SK-N-SH (cell line): ENCODE data around the gene TRMT1. TPM values are rescaled to one million over a fixed set of nuclear protein-coding genes. Genes with fewer than 3 reads are reported as not detected.

Experiments used
- CTCF ChIA-PET: fragments of 300-600, 350-600 bp; formaldehyde crosslinking; extraction: SDS; loops from one replicate; lab custom pipeline; 2021; lab: Yijun Ruan, JAX
- POLR2A ChIA-PET: fragments of 350-600 bp; sonication (Branson Sonifier 250); formaldehyde crosslinking; extraction: SDS; loops from one replicate; lab custom pipeline; 2020; ENCODE audit warnings: antibody characterized with exemption, inconsistent platforms; lab: Yijun Ruan, JAX
- DNase-seq: peaks from one replicate; pipeline ENCODE4 v3.0.0; 2012
- H2AFZ ChIP-seq: fragments of 200-600 bp; sonication (generic); 2 replicates; pipeline ENCODE4 v1.8.1; 2016; ENCODE audit warnings: antibody characterized with exemption, mild to moderate bottlenecking, low read depth
- H3F3A ChIP-seq: fragments of 200-600 bp; sonication (generic); replicated peaks from 2 replicates; pipeline ENCODE3; 2016; ENCODE audit warnings: antibody characterized with exemption, mild to moderate bottlenecking; ENCODE audit not compliant: insufficient read depth
- H3K27ac ChIP-seq, 2 experiments: fragments of 200-500 bp in 1 of 2; fragments of 200-600 bp in 1 of 2; sonication (Bioruptor generic) in 1 of 2; sonication (generic), shearing (Covaris generic) in 1 of 2; 2 replicates each; pipeline versions ENCODE4 v1.5.1 to v1.6.1; 2014 to 2016; ENCODE audit warnings: low read depth in 2 of 2, inconsistent platforms in 1 of 2, low read length in 1 of 2, mild to moderate bottlenecking in 1 of 2, mixed read lengths in 1 of 2
- H3K27me3 ChIP-seq: fragments of 200-600 bp; sonication (generic), shearing (Covaris generic); 2 replicates; pipeline ENCODE4 v1.6.1; 2016; ENCODE audit warnings: mixed run types; ENCODE audit not compliant: insufficient read depth
- H3K36me3 ChIP-seq, 2 experiments: fragments of 200-500 bp in 1 of 2; fragments of 200-600 bp in 1 of 2; sonication (Bioruptor generic) in 1 of 2; sonication (generic) in 1 of 2; replicated peaks in 1 of 2; 2 replicates each; pipeline versions ENCODE3 to v1.5.1; 2014 to 2016; ENCODE audit warnings: low read length in 1 of 2, mild to moderate bottlenecking in 1 of 2; ENCODE audit not compliant: insufficient read depth in 2 of 2, control insufficient read depth in 1 of 2
- H3K4me1 ChIP-seq, 2 experiments: fragments of 200-500 bp in 1 of 2; fragments of 200-600 bp in 1 of 2; sonication (Bioruptor generic) in 1 of 2; sonication (generic), shearing (Covaris generic) in 1 of 2; 2 replicates each; pipeline versions ENCODE4 v1.5.1 to v1.6.1; 2014 to 2016; ENCODE audit warnings: low read depth in 1 of 2, low read length in 1 of 2, mixed run types in 1 of 2; ENCODE audit not compliant: insufficient read depth in 2 of 2, control insufficient read depth in 1 of 2
- H3K4me2 ChIP-seq: fragments of 200-600 bp; sonication (generic), shearing (Covaris generic); 2 replicates; pipeline ENCODE4 v1.6.1; 2017; ENCODE audit warnings: mixed run types
- H3K4me3 ChIP-seq, 2 experiments: fragments of 200-500 bp in 1 of 2; fragments of 200-600 bp in 1 of 2; sonication (Bioruptor generic) in 1 of 2; sonication (generic), shearing (Covaris generic) in 1 of 2; 2 replicates each; pipeline versions ENCODE4 v1.5.1 to v1.8.1; 2014 to 2016; ENCODE audit warnings: low read depth in 2 of 2, inconsistent platforms in 1 of 2, low read length in 1 of 2, mild to moderate bottlenecking in 1 of 2, mixed read lengths in 1 of 2, moderate library complexity in 1 of 2
- H3K79me2 ChIP-seq: fragments of 200-600 bp; sonication (generic); 2 replicates; pipeline ENCODE4 v1.8.1; 2017; ENCODE audit warnings: mild to moderate bottlenecking; ENCODE audit not compliant: insufficient read depth
- H3K9ac ChIP-seq: fragments of 200-600 bp; sonication (generic); 2 replicates; pipeline ENCODE4 v1.6.1; 2017; ENCODE audit warnings: mixed run types
- H3K9me2 ChIP-seq: fragments of 200-600 bp; sonication (generic); 2 replicates; pipeline ENCODE4 v1.6.1; 2017; ENCODE audit warnings: mixed run types
- H3K9me3 ChIP-seq: fragments of 200-600 bp; sonication (generic); 2 replicates; pipeline ENCODE4 v1.6.1; 2017; ENCODE audit warnings: mixed run types, mild to moderate bottlenecking, moderate library complexity
- H4K20me1 ChIP-seq: fragments of 200-600 bp; sonication (generic); 2 replicates; pipeline ENCODE4 v1.6.1; 2017; ENCODE audit warnings: mild to moderate bottlenecking, mixed run types; ENCODE audit not compliant: insufficient read depth
- EP300 ChIP-seq, 2 experiments: IDR thresholded peaks; 2 replicates each; pipeline versions ENCODE4 v1.4.0 to v1.6.1; 2012; ENCODE audit warnings: borderline replicate concordance in 1 of 2, low read depth in 1 of 2, low read length in 1 of 2
- FOSL2 ChIP-seq: IDR thresholded peaks from 2 replicates; pipeline ENCODE4 v1.4.0; 2012; ENCODE audit warnings: low read depth, mild to moderate bottlenecking, moderate library complexity, borderline replicate concordance
- FOXJ3 ChIP-seq: sonication (generic); formaldehyde crosslinking; IDR thresholded peaks from 2 replicates; pipeline ENCODE4 v1.5.1; 2020; ENCODE audit warnings: mild to moderate bottlenecking, missing genetic modification reagents
- IRF3 ChIP-seq: fragments of 150-350 bp; IDR thresholded peaks from 2 replicates; pipeline ENCODE4 v1.6.1; 2016; ENCODE audit warnings: mild to moderate bottlenecking, low read depth, low read length
- MEF2A ChIP-seq: IDR thresholded peaks from 2 replicates; pipeline ENCODE4 v1.4.0; 2012; ENCODE audit warnings: low read depth, borderline replicate concordance
- NFIC ChIP-seq: IDR thresholded peaks from 2 replicates; pipeline ENCODE4 v1.4.0; 2012; ENCODE audit warnings: borderline replicate concordance
- RAD21 ChIP-seq: IDR thresholded peaks from 2 replicates; pipeline ENCODE4 v1.6.1; 2012; ENCODE audit warnings: mild to moderate bottlenecking, low read length
- RFX5 ChIP-seq: IDR thresholded peaks from 2 replicates; pipeline ENCODE4 v1.6.1; 2012; ENCODE audit warnings: mild to moderate bottlenecking, improper control_type of control experiment, low read length
- RXRA ChIP-seq: IDR thresholded peaks from 2 replicates; pipeline ENCODE4 v1.4.0; 2012; ENCODE audit warnings: low read depth, mild to moderate bottlenecking, borderline replicate concordance
- TAF1 ChIP-seq: IDR thresholded peaks from 2 replicates; pipeline ENCODE4 v1.6.1; 2012; ENCODE audit warnings: low read depth, mild to moderate bottlenecking, low read length, moderate library complexity, borderline replicate concordance
- WGBS: methylation state at CpG from one replicate; pipeline ENCODE4 v1.1.6; 2017; ENCODE audit warnings: low lambda C conversion rate; 5-methylcytosine and 5-hydroxymethylcytosine counted together
- polyA plus RNA-seq, 3 experiments: library from polyadenylated mRNA; depleted of rRNA; stranded (reverse); fragments of >200 nt; gene quantifications; 2 replicates each; pipeline ENCODE4 v1.2.3, GENCODE V29; 2012

TRMT1 gene
- polyA plus RNA-seq, 1 of the 3 experiments (the other 2 are of a cell fraction) = 64.9 TPM

GRCh38 chr19:13083627-13084026 is 32.9 kb downstream of the TRMT1 start:
- peaks cover 13 to 40% of the 10 kb centered on the region in 2 experiments for H3K36me3 ChIP-seq
- no peaks in the 10 kb centered on the region for H3K27me3 ChIP-seq
- H3K9me3 ChIP-seq = no peaks in the 10 kb centered on the region
- no peak overlapping the region for H3K27ac ChIP-seq
- peaks cover 10 to 21% of the 10 kb centered on the region in 2 experiments; a peak in 3 of 4 replicates for H3K4me1 ChIP-seq
- no peak overlapping the region for H3K9ac ChIP-seq
- DNase-seq = no peak
- TF ChIP-seq NFIC = no peak
- H2AFZ ChIP-seq = no peak overlapping the region
- no peaks in the 10 kb centered on the region for H3K79me2 ChIP-seq
- H4K20me1 ChIP-seq = no peaks in the 10 kb centered on the region
- no peaks in the 10 kb centered on the region for H3F3A ChIP-seq
- POLR2A ChIA-PET = no interaction called here
- 100% methylated on average over 2 of the region's 9 CpGs for WGBS
- H3K4me2 ChIP-seq = no peak overlapping the region
- no peak overlapping the region for H3K4me3 ChIP-seq
- no peaks in the 10 kb centered on the region for H3K9me2 ChIP-seq
- CTCF ChIA-PET = interaction anchor here (1.2 to 35.2 kb wide), 6 partner anchors 9 to 118 kb away, joined by 3 to 506 read pairs (median 14); no protein-coding TSS in a partner anchor

GRCh38 chr19:13083008-13083404 is 33.5 kb downstream of the TRMT1 start:
- WGBS = 86% methylated on average over 6 of the region's 7 CpGs
- H3K4me2 ChIP-seq = no peak overlapping the region
- no peaks in the 10 kb centered on the region for H3F3A ChIP-seq
- CTCF ChIA-PET = interaction anchor here (0.7 to 35.2 kb wide), 9 partner anchors 10 to 118 kb away, joined by 3 to 506 read pairs (median 6); no protein-coding TSS in a partner anchor
- H4K20me1 ChIP-seq = no peaks in the 10 kb centered on the region
- H3K27me3 ChIP-seq = no peaks in the 10 kb centered on the region
- H2AFZ ChIP-seq = no peak overlapping the region
- H3K9ac ChIP-seq = no peak overlapping the region
- no peak for TF ChIP-seq TAF1
- no peak for TF ChIP-seq EP300 (IDR thresholded peaks at IDR 0.05; ENCODE audit: borderline replicate concordance in 1 of 2, low read depth in 1 of 2, low read length in 1 of 2)
- no peak for TF ChIP-seq RXRA
- no peak for TF ChIP-seq RFX5
- TF ChIP-seq FOXJ3 (CRISPR knock-in tag) = no peak
- TF ChIP-seq NFIC = no peak
- TF ChIP-seq RAD21 = no peak
- TF ChIP-seq IRF3 = no peak
- TF ChIP-seq FOSL2 = no peak
- TF ChIP-seq MEF2A = no peak
- no peak for DNase-seq
- H3K4me3 ChIP-seq = no peak overlapping the region
- H3K36me3 ChIP-seq = peaks cover 13 to 40% of the 10 kb centered on the region in 2 experiments
- H3K79me2 ChIP-seq = no peaks in the 10 kb centered on the region
- H3K9me2 ChIP-seq = no peaks in the 10 kb centered on the region
- H3K27ac ChIP-seq = no peak overlapping the region; a peak in 1 of 4 replicates
- H3K4me1 ChIP-seq = peaks cover 10 to 27% of the 10 kb centered on the region in 2 experiments; a peak in 3 of 4 replicates
- POLR2A ChIA-PET = interaction anchor here (0.6 kb wide), 1 partner anchor 22 kb away, joined by 3 read pairs; no protein-coding TSS in a partner anchor
- no peaks in the 10 kb centered on the region for H3K9me3 ChIP-seq
